Measurements from ENCODE around the gene TMEM181. TPM values are rescaled to one million over a fixed set of nuclear protein-coding genes. Genes with fewer than 3 reads are reported as not detected.

The TMEM181 gene
- total and polyA plus RNA-seq, 4 donors = 6.4 to 15.6 (median 12.6) TPM

DNA sequence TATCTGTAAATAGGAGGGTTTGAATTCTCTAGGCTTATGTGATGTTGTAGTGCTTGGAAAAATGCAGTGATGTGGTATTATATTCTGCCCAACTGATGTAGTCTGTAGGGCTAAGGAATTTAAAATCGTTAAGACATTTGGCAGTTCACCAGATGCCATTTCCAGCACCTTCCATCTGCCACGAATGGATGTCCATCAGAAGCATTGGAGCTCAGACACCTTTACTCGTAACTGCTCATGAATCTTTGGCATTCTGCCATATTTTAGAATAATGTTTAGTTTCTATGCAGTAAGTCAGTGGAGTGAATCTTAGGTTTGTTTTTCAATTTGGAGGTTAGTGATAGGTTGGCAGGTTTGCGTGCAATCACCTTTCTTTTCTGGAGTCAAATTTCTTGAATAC lies 87.6 kb downstream of the TMEM181 start:
- no peak for TF ChIP-seq RAD21 (IDR thresholded peaks at IDR 0.05)
- TF ChIP-seq, protein P1, sequence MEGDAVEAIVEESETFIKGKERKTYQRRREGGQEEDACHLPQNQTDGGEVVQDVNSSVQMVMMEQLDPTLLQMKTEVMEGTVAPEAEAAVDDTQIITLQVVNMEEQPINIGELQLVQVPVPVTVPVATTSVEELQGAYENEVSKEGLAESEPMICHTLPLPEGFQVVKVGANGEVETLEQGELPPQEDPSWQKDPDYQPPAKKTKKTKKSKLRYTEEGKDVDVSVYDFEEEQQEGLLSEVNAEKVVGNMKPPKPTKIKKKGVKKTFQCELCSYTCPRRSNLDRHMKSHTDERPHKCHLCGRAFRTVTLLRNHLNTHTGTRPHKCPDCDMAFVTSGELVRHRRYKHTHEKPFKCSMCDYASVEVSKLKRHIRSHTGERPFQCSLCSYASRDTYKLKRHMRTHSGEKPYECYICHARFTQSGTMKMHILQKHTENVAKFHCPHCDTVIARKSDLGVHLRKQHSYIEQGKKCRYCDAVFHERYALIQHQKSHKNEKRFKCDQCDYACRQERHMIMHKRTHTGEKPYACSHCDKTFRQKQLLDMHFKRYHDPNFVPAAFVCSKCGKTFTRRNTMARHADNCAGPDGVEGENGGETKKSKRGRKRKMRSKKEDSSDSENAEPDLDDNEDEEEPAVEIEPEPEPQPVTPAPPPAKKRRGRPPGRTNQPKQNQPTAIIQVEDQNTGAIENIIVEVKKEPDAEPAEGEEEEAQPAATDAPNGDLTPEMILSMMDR (IDR thresholded peaks at IDR 0.05; ENCODE audit: low read depth, low read length, missing input control) = no peak
- TF ChIP-seq, protein P2, sequence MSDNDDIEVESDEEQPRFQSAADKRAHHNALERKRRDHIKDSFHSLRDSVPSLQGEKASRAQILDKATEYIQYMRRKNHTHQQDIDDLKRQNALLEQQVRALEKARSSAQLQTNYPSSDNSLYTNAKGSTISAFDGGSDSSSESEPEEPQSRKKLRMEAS (IDR thresholded peaks at IDR 0.05) = no peak
- TF ChIP-seq FOXA1 (IDR thresholded peaks at IDR 0.05) = no peak
- TF ChIP-seq HNF4G (IDR thresholded peaks at IDR 0.05) = no peak
- TF ChIP-seq, protein P3, sequence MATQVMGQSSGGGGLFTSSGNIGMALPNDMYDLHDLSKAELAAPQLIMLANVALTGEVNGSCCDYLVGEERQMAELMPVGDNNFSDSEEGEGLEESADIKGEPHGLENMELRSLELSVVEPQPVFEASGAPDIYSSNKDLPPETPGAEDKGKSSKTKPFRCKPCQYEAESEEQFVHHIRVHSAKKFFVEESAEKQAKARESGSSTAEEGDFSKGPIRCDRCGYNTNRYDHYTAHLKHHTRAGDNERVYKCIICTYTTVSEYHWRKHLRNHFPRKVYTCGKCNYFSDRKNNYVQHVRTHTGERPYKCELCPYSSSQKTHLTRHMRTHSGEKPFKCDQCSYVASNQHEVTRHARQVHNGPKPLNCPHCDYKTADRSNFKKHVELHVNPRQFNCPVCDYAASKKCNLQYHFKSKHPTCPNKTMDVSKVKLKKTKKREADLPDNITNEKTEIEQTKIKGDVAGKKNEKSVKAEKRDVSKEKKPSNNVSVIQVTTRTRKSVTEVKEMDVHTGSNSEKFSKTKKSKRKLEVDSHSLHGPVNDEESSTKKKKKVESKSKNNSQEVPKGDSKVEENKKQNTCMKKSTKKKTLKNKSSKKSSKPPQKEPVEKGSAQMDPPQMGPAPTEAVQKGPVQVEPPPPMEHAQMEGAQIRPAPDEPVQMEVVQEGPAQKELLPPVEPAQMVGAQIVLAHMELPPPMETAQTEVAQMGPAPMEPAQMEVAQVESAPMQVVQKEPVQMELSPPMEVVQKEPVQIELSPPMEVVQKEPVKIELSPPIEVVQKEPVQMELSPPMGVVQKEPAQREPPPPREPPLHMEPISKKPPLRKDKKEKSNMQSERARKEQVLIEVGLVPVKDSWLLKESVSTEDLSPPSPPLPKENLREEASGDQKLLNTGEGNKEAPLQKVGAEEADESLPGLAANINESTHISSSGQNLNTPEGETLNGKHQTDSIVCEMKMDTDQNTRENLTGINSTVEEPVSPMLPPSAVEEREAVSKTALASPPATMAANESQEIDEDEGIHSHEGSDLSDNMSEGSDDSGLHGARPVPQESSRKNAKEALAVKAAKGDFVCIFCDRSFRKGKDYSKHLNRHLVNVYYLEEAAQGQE (IDR thresholded peaks at IDR 0.05) = no peak
- TF ChIP-seq YY1 (IDR thresholded peaks at IDR 0.05) = no peak
- no peak for TF ChIP-seq EGR1 (IDR thresholded peaks at IDR 0.05; ENCODE audit: low read depth in 2 of 2)
- no peak for TF ChIP-seq FOXA2 (IDR thresholded peaks at IDR 0.05)
- TF ChIP-seq, protein P4, sequence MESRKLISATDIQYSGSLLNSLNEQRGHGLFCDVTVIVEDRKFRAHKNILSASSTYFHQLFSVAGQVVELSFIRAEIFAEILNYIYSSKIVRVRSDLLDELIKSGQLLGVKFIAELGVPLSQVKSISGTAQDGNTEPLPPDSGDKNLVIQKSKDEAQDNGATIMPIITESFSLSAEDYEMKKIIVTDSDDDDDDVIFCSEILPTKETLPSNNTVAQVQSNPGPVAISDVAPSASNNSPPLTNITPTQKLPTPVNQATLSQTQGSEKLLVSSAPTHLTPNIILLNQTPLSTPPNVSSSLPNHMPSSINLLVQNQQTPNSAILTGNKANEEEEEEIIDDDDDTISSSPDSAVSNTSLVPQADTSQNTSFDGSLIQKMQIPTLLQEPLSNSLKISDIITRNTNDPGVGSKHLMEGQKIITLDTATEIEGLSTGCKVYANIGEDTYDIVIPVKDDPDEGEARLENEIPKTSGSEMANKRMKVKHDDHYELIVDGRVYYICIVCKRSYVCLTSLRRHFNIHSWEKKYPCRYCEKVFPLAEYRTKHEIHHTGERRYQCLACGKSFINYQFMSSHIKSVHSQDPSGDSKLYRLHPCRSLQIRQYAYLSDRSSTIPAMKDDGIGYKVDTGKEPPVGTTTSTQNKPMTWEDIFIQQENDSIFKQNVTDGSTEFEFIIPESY (IDR thresholded peaks at IDR 0.05) = no peak
- H3K4me3 ChIP-seq (ENCODE audit: low read depth in 1 of 3, low read length in 3 of 3) = no peak overlapping the region
- no peaks in the 10 kb centered on the region for H3K36me3 ChIP-seq (ENCODE audit: control insufficient read depth in 4 of 4, insufficient read depth in 3 of 4, low read depth in 1 of 4, low read length in 3 of 4)
- H3K27ac ChIP-seq (ENCODE audit: low read depth in 1 of 2, low read length in 2 of 2) = no peak overlapping the region
- no peak for DNase-seq (ENCODE audit: low spot score)
- no peaks in the 10 kb centered on the region for H3K27me3 ChIP-seq (ENCODE audit: control insufficient read depth in 4 of 4, insufficient read depth in 4 of 4, low read length in 3 of 4)
- 83% methylated on average over 4 of the region's 4 CpGs for WGBS
- no peaks in the 10 kb centered on the region for H3K9me3 ChIP-seq (ENCODE audit: control insufficient read depth in 4 of 4, low read length in 3 of 4)
- H3K9ac ChIP-seq (ENCODE audit: low read depth in 1 of 2, low read length in 2 of 2) = no peak overlapping the region
- H3K4me1 ChIP-seq (ENCODE audit: control insufficient read depth in 4 of 4, insufficient read depth in 4 of 4, low read length in 3 of 4) = peaks cover 0 to 9% (median 7%) of the 10 kb centered on the region in 4 donors

DNA sequence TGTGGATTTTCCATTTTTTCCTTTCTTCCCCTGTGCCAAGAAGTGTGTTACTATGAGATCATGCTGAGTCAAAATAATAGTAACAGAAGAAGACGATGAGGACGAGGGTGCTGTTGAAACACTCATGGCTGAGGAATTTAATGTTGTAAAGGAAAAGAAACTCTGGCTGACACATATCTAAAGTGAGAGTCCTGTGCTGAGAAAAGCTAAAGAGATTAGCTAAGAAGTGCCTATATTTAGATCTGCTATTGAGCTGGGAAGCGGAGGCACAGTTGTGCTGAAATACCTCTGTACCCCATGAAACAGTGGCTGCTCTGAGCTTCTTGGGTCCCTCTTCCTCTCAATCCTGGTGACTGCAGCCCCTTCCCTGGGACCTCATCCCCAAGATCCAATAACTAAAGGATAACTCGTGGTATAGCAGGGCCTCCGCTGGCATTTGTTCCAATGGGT lies 88.8 kb downstream of the TMEM181 start:
- no peak overlapping the region for H3K4me3 ChIP-seq (ENCODE audit: low read depth in 1 of 3, low read length in 3 of 3)
- TF ChIP-seq GABPA (IDR thresholded peaks at IDR 0.05 in 1 of 2, conservative IDR thresholded peaks at IDR 0.05 in 1 of 2) (no peak), NR2F2 (IDR thresholded peaks at IDR 0.05) (no peak), JUND (IDR thresholded peaks at IDR 0.05) (no peak), HNF4A (conservative IDR thresholded peaks at IDR 0.05) (no peak), RXRA (IDR thresholded peaks at IDR 0.05) (no peak), YY1 (IDR thresholded peaks at IDR 0.05) (no peak), RAD21 (IDR thresholded peaks at IDR 0.05) (no peak), HNF4G (IDR thresholded peaks at IDR 0.05) (no peak), EGR1 (IDR thresholded peaks at IDR 0.05; ENCODE audit: low read depth in 2 of 2) (no peak)
- TF ChIP-seq, protein P4 (IDR thresholded peaks at IDR 0.05) = no peak
- TF ChIP-seq, protein P2 (IDR thresholded peaks at IDR 0.05) = no peak
- TF ChIP-seq, protein P3 (IDR thresholded peaks at IDR 0.05) = no peak
- TF ChIP-seq, protein P5, sequence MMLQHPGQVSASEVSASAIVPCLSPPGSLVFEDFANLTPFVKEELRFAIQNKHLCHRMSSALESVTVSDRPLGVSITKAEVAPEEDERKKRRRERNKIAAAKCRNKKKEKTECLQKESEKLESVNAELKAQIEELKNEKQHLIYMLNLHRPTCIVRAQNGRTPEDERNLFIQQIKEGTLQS (IDR thresholded peaks at IDR 0.05) = no peak
- H3K4me1 ChIP-seq (ENCODE audit: control insufficient read depth in 4 of 4, insufficient read depth in 4 of 4, low read length in 3 of 4) = peaks cover 0 to 7% (median 4%) of the 10 kb centered on the region in 4 donors
- WGBS = 88% methylated on average over 5 of the region's 5 CpGs
- H3K27me3 ChIP-seq (ENCODE audit: control insufficient read depth in 4 of 4, insufficient read depth in 4 of 4, low read length in 3 of 4) = no peaks in the 10 kb centered on the region
- H3K36me3 ChIP-seq (ENCODE audit: control insufficient read depth in 4 of 4, insufficient read depth in 3 of 4, low read depth in 1 of 4, low read length in 3 of 4) = no peaks in the 10 kb centered on the region
- H3K9me3 ChIP-seq (ENCODE audit: control insufficient read depth in 4 of 4, low read length in 3 of 4) = no peaks in the 10 kb centered on the region
- DNase-seq (ENCODE audit: low spot score) = peak; percentile 4
- H3K27ac ChIP-seq (ENCODE audit: low read depth in 1 of 2, low read length in 2 of 2) = peak overlapping the region; percentile 22 to 52
- no peak overlapping the region for H3K9ac ChIP-seq (ENCODE audit: low read depth in 1 of 2, low read length in 2 of 2)

All from liver (tissue), 9 donors.